Heart right ventricle (tissue), 16 donors: Measurements from ENCODE around the gene ALG1. TPM values are rescaled to one million over a fixed set of nuclear protein-coding genes. Genes with fewer than 3 reads are reported as not detected.

ENCODE experiments used
- ATAC-seq, 8 donors: fragments of 200-7000 bp; cut with Tn5 transposase; one replicate each; pipeline ENCODE4 v1.9.1; 2020; ENCODE audit warnings: mild to moderate bottlenecking in 8 of 8, moderate library complexity in 8 of 8, moderate number of reproducible peaks in 1 of 8
- DNase-seq, 2 donors: peaks; one replicate each; pipeline ENCODE4 v3.0.0-alpha.2; 2020
- H3K27ac ChIP-seq, 10 donors: fragments of 200-600 bp; sonication (generic) in 2 of 10; one replicate each; pipeline versions ENCODE4 v1.5.0 to v1.8.0; 2020 to 2022; ENCODE audit warnings: mild to moderate bottlenecking in 3 of 10
- H3K27me3 ChIP-seq, 7 donors: fragments of 200-600 bp; one replicate each; pipeline ENCODE4 v1.8.0; 2021 to 2022; ENCODE audit warnings: mild to moderate bottlenecking in 2 of 7
- H3K36me3 ChIP-seq, 9 donors: fragments of 200-600 bp; sonication (generic) in 1 of 9; one replicate each; pipeline versions ENCODE4 v1.5.0 to v1.8.0; 2020 to 2022; ENCODE audit warnings: mild to moderate bottlenecking in 2 of 9
- H3K4me1 ChIP-seq, 9 donors: fragments of 200-600 bp; sonication (generic) in 1 of 9; one replicate each; pipeline versions ENCODE4 v1.5.0 to v1.8.0; 2020 to 2022; ENCODE audit warnings: mild to moderate bottlenecking in 4 of 9
- H3K4me3 ChIP-seq, 10 donors: fragments of 200-600 bp; sonication (generic) in 2 of 10; one replicate each; pipeline versions ENCODE4 v1.5.0 to v1.8.0; 2020 to 2022; ENCODE audit warnings: mild to moderate bottlenecking in 7 of 10, moderate library complexity in 2 of 10
- H3K9me3 ChIP-seq, 11 donors: fragments of 200-600 bp in 10 of 11; sonication (generic) in 2 of 11; one replicate each; pipeline versions ENCODE4 v1.5.0 to v1.8.0; 2013 to 2022; ENCODE audit warnings: mild to moderate bottlenecking in 2 of 11, control low read depth in 1 of 11, moderate library complexity in 1 of 11
- CTCF ChIP-seq, 9 donors: fragments of 200-600 bp; sonication (generic) in 2 of 9; IDR thresholded peaks; one replicate each; pipeline versions ENCODE4 v1.5.0 to v1.8.0; 2021 to 2022; ENCODE audit warnings: antibody characterized with exemption in 9 of 9, mild to moderate bottlenecking in 5 of 9, moderate library complexity in 1 of 9
- WGBS, 2 donors: extraction: QIAGEN DNeasy Blood & Tissue Kit; methylation state at CpG; one replicate each; pipeline ENCODE4 v1.1.7; 2013; ENCODE audit warnings: inconsistent platforms in 1 of 2; 5-methylcytosine and 5-hydroxymethylcytosine counted together
- intact Hi-C, 10 donors: fragments of 100-400 bp; cut with DNase I; formaldehyde crosslinking; loops; one replicate each; pipeline versions ENCODE4 v1.11.1 to v1.14.2; 2022
- long read RNA-seq, 3 donors: library from polyadenylated mRNA; unstranded; transcript quantifications; one replicate each; pipeline ENCODE4 v2.0.0, GENCODE V29; 2020 to 2021
- polyA plus RNA-seq, 2 donors: library from polyadenylated mRNA; stranded (reverse); fragments of 200-250 nt; gene quantifications; one replicate each; pipeline ENCODE4 v1.2.3, GENCODE V29; 2013
- total RNA-seq, 10 donors: library from RNA; stranded (reverse); fragmentation: NEBNext Ultra II Directional in 3 of 10; extraction: Animal tissue kit (Norgen Biotek cat#: 25700) in 3 of 10; gene quantifications; one replicate each; pipeline versions ENCODE4 v1.2.1 to v1.2.4, GENCODE V29; 2021 to 2023
- donor health status: Arrhythmogenic right ventricular cardiomyopathy.
- donor health status: ischemic (EF 13 %, LVEDD 7.1; RV severe dilation, severe dysfunction).
- donor health status: healthy with polysubstance abuse.
- donor health status: DM: no; HTN: yes; CAD: no.
- donor health status: DM: no; HTN: no; CAD: no.
- donor health status: ischemic (EF 25% LVEDD 6.9; RV normal size, moderate dysfunction).
- donor health status: ischemic (EF 25% LVEDD 5.7; RV mildly dilated, moderate dysfunction).
- donor health status: healthy.
- donor health status: DM: yes; HTN: yes; CAD: no.
- donor health status: Ischemic cardiomyopathy.
- donor health status: ischemic (EF 35%, LVEDD 5.7; RV mildly dilated, moderate dysfunction).
- donor health status: nonischemic (EF 11% LVEDD 7.7; RV severe dilation, severe dysfunction).
- donor health status: DM: yes; HTN: yes; CAD: no.
- donor health status: PGD.
- donor health status: ischemic (EF 29% LVEDD 5.4; RV normal size, mild dysfunction).
- donor health status: nonischemic (EF 23%, LVEDD 6.1; RV moderate dilation, normal function).

The ALG1 gene
- total RNA-seq (10 to 100 TPM in 2 of 10 donors, 1 to 10 TPM in 8; 4.9 to 13.7 (median 7.9) TPM), polyA plus RNA-seq (10 to 100 TPM in 1 of 2 donors, 1 to 10 TPM in 1; 8.6 to 12.2 TPM)
- long read RNA-seq, donor 1, transcript ALG1-201 (13 exons, 2,132 nt) = major isoform, 13 of 16 reads
- long read RNA-seq, donor 1, partial matches to known transcripts = 1 of 16 reads
- long read RNA-seq, donor 1, other reads (novel, unspliced or antisense) = 2 of 16 reads
- long read RNA-seq, donor 2, transcript ALG1-201 (13 exons, 2,132 nt) = major isoform, 6 of 7 reads
- long read RNA-seq, donor 2, partial matches to known transcripts = 1 of 7 reads
- long read RNA-seq, donor 2, other reads (novel, unspliced or antisense) = 0 of 7 reads
- long read RNA-seq, donor 3, transcript ALG1-201 (13 exons, 2,132 nt) = major isoform, 40 of 47 reads
- long read RNA-seq, donor 3, partial matches to known transcripts = 1 of 47 reads
- long read RNA-seq, donor 3, other reads (novel, unspliced or antisense) = 6 of 47 reads

- intact Hi-C loops = loop anchor here in 1 of 10 donors (5.0 kb wide), 1 partner anchor 40 kb away; the partner anchor contains the start of gene NAGPA
- Histone ChIP-seq H3K36me3 (peaks cover 0 to 37% (median 13%) of the 10 kb centered on the region in 9 donors), H3K9me3 (no peaks in the 10 kb centered on the region), H3K27ac (peak within 1 kb of the TSS; percentile 6 to 93 (median 78)), H3K4me1 (peaks cover 0 to 20% (median 12%) of the 10 kb centered on the region in 9 donors), H3K27me3 (no peaks in the 10 kb centered on the region), H3K4me3 (peak within 1 kb of the TSS; percentile 57 to 86 (median 76))
- ATAC-seq (peak; percentile 94 to 97 (median 96)), DNase-seq (peak; percentile 90 to 92)
- no peak for TF ChIP-seq CTCF (IDR thresholded peaks at IDR 0.05)
- 1% methylated on average over 53 of the region's 53 CpGs for WGBS, 2 donors
Measured at GRCh38 chr16:5071681-5072333, at the start of gene ALG1. TSS of gene ALG1 (plus strand) at chr16:5071843. CDS start at chr16:5071850, 7 bp downstream.

GRCh38 chr16:5022521-5022920, 49.1 kb upstream of the ALG1 start:
- Histone ChIP-seq H3K4me1 (peaks cover 0 to 16% (median 4%) of the 10 kb centered on the region in 9 donors), H3K27ac (no peak overlapping the region), H3K27me3 (no peaks in the 10 kb centered on the region), H3K36me3 (peaks cover 0 to 6% (median 0%) of the 10 kb centered on the region in 9 donors), H3K9me3 (no peaks in the 10 kb centered on the region), H3K4me3 (no peak overlapping the region)
- ATAC-seq = no peak
- no peak for DNase-seq
- intact Hi-C loops = loop anchor here in 1 of 10 donors (5.0 kb wide), 1 partner anchor 55 kb away; no protein-coding TSS in a partner anchor
- WGBS, 2 donors = 83 to 84% methylated on average over 6 of the region's 6 CpGs
- no peak for TF ChIP-seq CTCF (IDR thresholded peaks at IDR 0.05)

- intact Hi-C loops = loop anchor here in 1 of 10 donors (5.0 kb wide), 1 partner anchor 57 kb away; no protein-coding TSS in a partner anchor
- peak in 5 of 8 donors; percentile 35 to 61 (median 40) for ATAC-seq
Measured at GRCh38 chr16:5024632-5025031, 47.0 kb upstream of the ALG1 start.

More at GRCh38 chr16:5024632-5025031, 47.0 kb upstream of the ALG1 start:
- WGBS, 2 donors = 34 to 46% methylated on average over 4 of the region's 4 CpGs
- Histone ChIP-seq H3K27ac (no peak overlapping the region), H3K4me3 (no peak overlapping the region), H3K9me3 (no peaks in the 10 kb centered on the region), H3K27me3 (no peaks in the 10 kb centered on the region), H3K4me1 (peaks cover 0 to 13% (median 0%) of the 10 kb centered on the region in 9 donors), H3K36me3 (peaks cover 0 to 24% (median 0%) of the 10 kb centered on the region in 9 donors)
- TF ChIP-seq CTCF (IDR thresholded peaks at IDR 0.05) = peak in 2 of 9 donors; percentile 15 to 24
- no peak for DNase-seq
